ENCODE measurements around the gene CAB39. TPM values are rescaled to one million over a fixed set of nuclear protein-coding genes. Genes with fewer than 3 reads are reported as not detected.

CAB39 gene
- total and polyA plus RNA-seq, 2 of the 8 experiments (the other 6 are each of a cell fraction or from before 2014, with no cell fraction given): 16.4 to 50.5 TPM

GRCh38 chr2:230685178-230685577, 27.5 kb upstream of the CAB39 start:
- Histone ChIP-seq H3K4me1 (replicated peaks in 1 of 4; ENCODE audit: control insufficient read depth in 3 of 4, insufficient read depth in 4 of 4, low read length in 3 of 4) (no peaks in the 10 kb centered on the region), H2AFZ (ENCODE audit: low read length) (peak overlapping the region; percentile 42; the same call in 1 of the 2 replicates), H3K56ac (replicated peaks; ENCODE audit: insufficient read length, low read depth, low read length) (no peak overlapping the region)
- TF ChIP-seq CTBP2 (IDR thresholded peaks at IDR 0.05; ENCODE audit: borderline replicate concordance, insufficient read depth, insufficient read length, low read length): no peak

More at GRCh38 chr2:230685178-230685577, 27.5 kb upstream of the CAB39 start:
- no peak overlapping the region for H4K91ac ChIP-seq (replicated peaks; ENCODE audit: insufficient read length, low read length)
- DNase-seq (ENCODE audit: low read depth in 1 of 2, low spot score in 2 of 2): no peak
- ChIA-PET CTCF (ENCODE audit: partially characterized antibody) (interaction anchor here (0.6 to 1.5 kb wide), 4 partner anchors 12 to 467 kb away, joined by 3 to 4 read pairs (median 4); no protein-coding TSS in a partner anchor), POLR2A (ENCODE audit: partially characterized antibody) (interaction anchor here (0.9 kb wide), 1 partner anchor 31 kb away, joined by 3 read pairs; no protein-coding TSS in a partner anchor)
- H3K27me3 ChIP-seq (replicated peaks in 1 of 4; ENCODE audit: control insufficient read depth in 3 of 4, extremely low read depth in 1 of 4, insufficient read depth in 3 of 4, low read length in 3 of 4): no peaks in the 10 kb centered on the region
- H3K14ac ChIP-seq (ENCODE audit: insufficient read length): no peak overlapping the region
- no peak overlapping the region for H2AK5ac ChIP-seq (ENCODE audit: low read depth, low read length)
- FAIRE-seq: no peak
- H2BK12ac ChIP-seq (ENCODE audit: low read depth, low read length): no peak overlapping the region
- H3K79me1 ChIP-seq (ENCODE audit: low read depth, low read length): no peaks in the 10 kb centered on the region; the same call in 1 of the 2 replicates
- no peaks in the 10 kb centered on the region for H4K20me1 ChIP-seq (replicated peaks in 1 of 2; ENCODE audit: control insufficient read depth in 1 of 2, insufficient read depth in 2 of 2, low read length in 2 of 2)
- 88% methylated on average over 6 of the region's 6 CpGs; no CpG with 5 or more reads in 1 of the 2 experiments for WGBS, 2 experiments (ENCODE audit: extremely low coverage in 1 of 2, insufficient coverage in 1 of 2, insufficient read length in 1 of 2, insufficient replicate concordance in 2 of 2, low coverage in 1 of 2, low lambda C conversion rate in 2 of 2, missing lambda C conversion rate in 1 of 2)
- H3K4me3 ChIP-seq (ENCODE audit: extremely low read depth in 1 of 4, insufficient read depth in 2 of 4, low read depth in 3 of 4, low read length in 4 of 4): no peak overlapping the region
- no peak overlapping the region for H3K9ac ChIP-seq (replicated peaks in 1 of 4; ENCODE audit: extremely low read depth in 1 of 4, low read depth in 3 of 4, low read length in 3 of 4)
- no peaks in the 10 kb centered on the region for H3K36me3 ChIP-seq (ENCODE audit: control insufficient read depth in 2 of 4, insufficient read depth in 4 of 4, low read length in 3 of 4)
- no peak overlapping the region for H2BK5ac ChIP-seq (ENCODE audit: low read depth, low read length)
- no peak overlapping the region for H3K18ac ChIP-seq (ENCODE audit: extremely low read depth, low read length)
- no peak overlapping the region for H3K4ac ChIP-seq (replicated peaks; ENCODE audit: insufficient read length, low read depth, low read length)
- H4K5ac ChIP-seq (ENCODE audit: insufficient read length, low read depth, low read length): no peak overlapping the region
- no peak overlapping the region for H4K8ac ChIP-seq (ENCODE audit: extremely low read depth, insufficient read depth, low read length)
- H3K23me2 ChIP-seq (ENCODE audit: low read depth, low read length): no peaks in the 10 kb centered on the region
- no peaks in the 10 kb centered on the region for H3K9me3 ChIP-seq (ENCODE audit: insufficient read depth in 2 of 2, low read depth in 1 of 2, low read length in 1 of 2)
- no peak overlapping the region for H3K4me2 ChIP-seq (ENCODE audit: insufficient read depth in 1 of 2, low read depth in 2 of 2, low read length in 2 of 2)
- no peak overlapping the region for H2BK120ac ChIP-seq (replicated peaks; ENCODE audit: low read depth, low read length)
- no peak overlapping the region for H3K23ac ChIP-seq (ENCODE audit: insufficient read length)
- H2BK15ac ChIP-seq (ENCODE audit: low read length): no peak overlapping the region
- H3K27ac ChIP-seq (ENCODE audit: low read depth, low read length): no peak overlapping the region
- no peak overlapping the region for H2BK20ac ChIP-seq (ENCODE audit: low read length)
- H3K79me2 ChIP-seq (ENCODE audit: control insufficient read depth in 1 of 2, insufficient read depth in 2 of 2, low read length in 2 of 2): no peaks in the 10 kb centered on the region

All from H1 (cell line).